ENCODE measurements around the gene MAPK9.

The MAPK9 gene

GRCh38 chr5:180259260-180259611, 32.6 kb downstream of the MAPK9 start:
- no peaks in the 10 kb centered on the region for H3K27me3 Mint-ChIP-seq
- DNase-seq, result no peak
- no peaks in the 10 kb centered on the region for H3K4me1 Mint-ChIP-seq
- no peak overlapping the region for H3K27ac Mint-ChIP-seq
- peaks cover 87% of the 10 kb centered on the region for H3K36me3 Mint-ChIP-seq
- no peak overlapping the region for H3K4me3 Mint-ChIP-seq
- CTCF ChIA-PET, result no interaction called here
- H3K9me3 Mint-ChIP-seq, result peaks cover 70% of the 10 kb centered on the region

DNA sequence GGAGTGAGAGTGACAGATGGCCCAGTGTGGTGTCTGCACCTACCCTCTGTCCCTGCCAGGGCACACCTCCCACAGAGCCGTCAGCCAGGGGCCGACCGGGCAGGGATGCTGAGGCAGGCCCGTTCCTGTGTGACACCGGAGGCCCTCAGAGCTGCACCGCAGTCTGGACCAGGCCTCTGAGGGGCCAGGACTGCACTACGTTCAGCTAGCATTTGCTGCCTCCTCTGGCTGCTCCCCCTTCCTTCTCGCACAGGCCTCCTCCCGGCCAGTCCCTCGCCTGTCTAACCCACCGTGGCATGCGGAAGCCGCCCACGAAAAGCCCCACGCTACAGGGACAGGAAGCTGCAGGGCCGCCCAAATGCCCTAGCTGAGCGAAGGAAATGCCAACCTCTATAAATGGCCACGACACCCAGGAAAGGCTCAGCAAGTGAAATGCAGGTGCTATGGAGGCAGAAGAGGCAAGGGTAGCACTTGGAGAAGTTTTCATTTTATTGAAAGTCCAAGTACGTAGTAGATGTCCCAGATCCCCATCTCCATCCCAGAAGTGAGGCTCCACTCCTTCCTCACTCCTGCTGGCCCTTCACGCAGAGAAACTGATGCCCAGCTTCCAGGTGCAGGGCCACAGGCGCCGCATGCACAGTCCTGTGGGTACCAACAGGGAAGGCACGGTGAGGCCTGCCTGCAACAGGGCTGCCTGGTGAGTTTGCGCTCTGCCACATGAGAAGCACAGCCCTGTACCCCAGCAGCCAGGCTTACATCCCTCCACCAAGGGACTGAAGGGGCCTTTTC, 38.7 kb downstream of the MAPK9 start:
- CTCF ChIA-PET, result no interaction called here
- Mint-ChIP-seq H3K4me1 (no peaks in the 10 kb centered on the region), H3K27me3 (no peaks in the 10 kb centered on the region), H3K4me3 (no peak overlapping the region), H3K27ac (no peak overlapping the region), H3K36me3 (peaks cover 77% of the 10 kb centered on the region), H3K9me3 (peaks cover 74% of the 10 kb centered on the region)
- no peak for DNase-seq

- H3K27me3 Mint-ChIP-seq, result no peaks in the 10 kb centered on the region
- peaks cover 71% of the 10 kb centered on the region for H3K9me3 Mint-ChIP-seq
- CTCF ChIA-PET, result no interaction called here
- peaks cover 77% of the 10 kb centered on the region for H3K36me3 Mint-ChIP-seq
- H3K27ac Mint-ChIP-seq, result no peak overlapping the region
- H3K4me1 Mint-ChIP-seq, result no peaks in the 10 kb centered on the region
- DNase-seq, result no peak
- H3K4me3 Mint-ChIP-seq, result no peak overlapping the region
Measured at GRCh38 chr5:180251887-180252286, 40.0 kb downstream of the MAPK9 start.

DNA sequence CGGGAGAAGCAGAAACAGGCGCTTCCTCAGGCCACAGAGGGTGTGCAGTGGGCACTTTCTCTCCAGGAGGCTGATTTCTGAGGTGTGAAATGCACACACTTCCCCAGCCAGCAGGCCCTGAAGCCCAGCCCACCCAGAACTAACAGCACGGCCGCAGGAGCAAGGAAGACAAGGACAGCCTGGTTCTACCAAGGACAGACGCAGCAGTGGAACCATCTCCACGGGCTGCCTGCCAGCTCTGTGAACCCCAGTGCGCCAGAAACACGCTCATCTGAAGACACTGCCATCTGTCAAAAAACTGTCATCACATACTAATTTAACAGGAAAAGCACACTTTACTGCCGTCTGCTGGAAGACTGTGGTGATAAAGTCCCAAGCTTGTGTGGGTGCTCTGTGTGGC, 40.7 kb downstream of the MAPK9 start:
- CTCF ChIA-PET, result no interaction called here
- Mint-ChIP-seq H3K36me3 (peaks cover 80% of the 10 kb centered on the region), H3K4me1 (no peaks in the 10 kb centered on the region), H3K27ac (no peak overlapping the region), H3K4me3 (no peak overlapping the region), H3K9me3 (peaks cover 73% of the 10 kb centered on the region), H3K27me3 (no peaks in the 10 kb centered on the region)
- DNase-seq, result no peak

DNA sequence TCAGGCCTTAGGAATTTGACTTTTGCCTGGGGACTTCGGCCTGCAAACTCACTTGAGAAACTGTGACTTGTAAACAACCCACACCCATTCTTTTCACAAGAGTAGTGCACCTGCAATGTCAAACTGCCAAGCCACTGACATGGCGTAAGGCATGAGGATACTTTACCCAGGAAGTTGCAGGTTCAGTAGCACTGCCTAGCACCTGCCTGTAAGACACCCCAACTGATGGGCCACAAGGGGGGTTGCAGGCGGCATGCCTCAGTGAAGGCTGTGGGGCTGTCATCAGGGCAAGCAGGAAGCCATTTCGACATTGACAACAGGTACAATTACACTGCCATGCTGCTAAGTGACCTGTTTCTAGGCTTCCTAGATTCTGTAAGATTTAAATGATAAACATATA, 41.6 kb downstream of the MAPK9 start:
- no peaks in the 10 kb centered on the region for H3K4me1 Mint-ChIP-seq
- peaks cover 76% of the 10 kb centered on the region for H3K36me3 Mint-ChIP-seq
- CTCF ChIA-PET, result no interaction called here
- H3K27me3 Mint-ChIP-seq, result no peaks in the 10 kb centered on the region
- no peak overlapping the region for H3K4me3 Mint-ChIP-seq
- H3K27ac Mint-ChIP-seq, result no peak overlapping the region
- H3K9me3 Mint-ChIP-seq, result peaks cover 71% of the 10 kb centered on the region
- no peak for DNase-seq

DNA sequence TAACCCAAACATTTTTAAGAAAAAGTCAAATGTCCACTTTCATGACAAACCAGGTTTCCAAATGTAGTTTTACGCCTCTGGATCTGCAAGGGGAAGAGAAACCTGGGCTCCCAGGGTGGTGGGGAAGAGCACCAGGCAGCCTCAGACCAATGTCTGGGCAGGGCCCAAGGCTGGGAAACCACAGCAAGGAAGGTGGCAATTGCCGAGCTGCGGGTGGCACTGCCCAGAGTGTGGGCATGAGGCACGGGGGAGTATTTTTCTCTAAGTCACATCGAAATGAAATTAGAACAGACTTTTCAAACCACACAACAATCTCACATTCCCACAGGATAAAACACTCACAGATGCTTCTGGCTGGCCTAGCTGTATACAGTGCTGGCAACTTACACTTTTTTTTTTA, 50.3 kb downstream of the MAPK9 start:
- CTCF ChIA-PET, result no interaction called here
- Mint-ChIP-seq H3K4me1 (no peaks in the 10 kb centered on the region), H3K27me3 (no peaks in the 10 kb centered on the region), H3K9me3 (peaks cover 26% of the 10 kb centered on the region), H3K36me3 (peaks cover 85% of the 10 kb centered on the region), H3K4me3 (no peak overlapping the region), H3K27ac (no peak overlapping the region)
- no peak for DNase-seq

GRCh38 chr5:180238631-180239030, 53.3 kb downstream of the MAPK9 start:
- no peaks in the 10 kb centered on the region for H3K27me3 Mint-ChIP-seq
- no peak for DNase-seq
- CTCF ChIA-PET, result no interaction called here
- H3K9me3 Mint-ChIP-seq, result peaks cover 12% of the 10 kb centered on the region
- no peak overlapping the region for H3K4me3 Mint-ChIP-seq
- H3K27ac Mint-ChIP-seq, result no peak overlapping the region
- H3K36me3 Mint-ChIP-seq, result peaks cover 92% of the 10 kb centered on the region
- no peaks in the 10 kb centered on the region for H3K4me1 Mint-ChIP-seq

DNA sequence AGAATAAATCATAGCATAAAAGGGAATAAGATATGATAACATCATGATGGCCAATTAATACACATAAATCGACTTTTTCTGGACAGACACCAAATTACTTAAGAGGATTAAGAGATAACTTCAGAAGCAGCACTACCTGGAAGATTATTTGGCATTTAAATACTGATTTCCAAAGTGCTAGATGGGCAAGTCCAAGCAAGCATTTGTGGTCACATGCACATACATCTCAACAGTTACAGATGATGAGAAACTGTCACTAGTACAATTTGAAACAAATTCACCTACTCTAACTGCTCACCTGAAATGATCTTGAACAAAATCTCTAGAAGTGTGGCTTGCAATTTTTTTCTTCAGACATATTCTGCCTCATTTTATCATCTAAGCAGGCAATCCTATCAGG, 56.0 kb downstream of the MAPK9 start:
- Mint-ChIP-seq H3K36me3 (peaks cover 75% of the 10 kb centered on the region), H3K4me3 (no peak overlapping the region), H3K9me3 (peaks cover 11% of the 10 kb centered on the region), H3K27me3 (no peaks in the 10 kb centered on the region), H3K4me1 (no peaks in the 10 kb centered on the region), H3K27ac (no peak overlapping the region)
- no peak for DNase-seq
- CTCF ChIA-PET, result no interaction called here

DNA sequence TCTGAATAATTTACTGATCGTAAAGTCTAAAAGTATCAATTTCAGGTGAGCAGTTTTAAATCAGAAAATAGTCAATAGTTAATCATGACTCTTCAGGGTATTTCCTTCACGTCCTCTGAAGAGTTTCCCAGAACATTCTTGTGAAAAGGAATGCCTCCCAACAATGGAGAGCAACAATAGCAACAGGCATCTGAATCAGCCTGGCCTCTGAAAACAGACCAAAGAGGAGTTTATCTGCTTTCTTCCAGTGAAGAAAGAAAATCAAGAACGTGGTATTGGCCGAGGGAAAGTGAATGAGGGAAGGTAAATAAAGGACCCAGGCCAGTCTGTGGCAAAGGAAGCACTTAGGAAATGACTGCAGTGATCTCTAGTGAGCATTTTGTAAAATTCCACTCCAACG, 56.8 kb downstream of the MAPK9 start:
- Mint-ChIP-seq H3K4me3 (no peak overlapping the region), H3K4me1 (no peaks in the 10 kb centered on the region), H3K36me3 (peaks cover 68% of the 10 kb centered on the region), H3K9me3 (peaks cover 13% of the 10 kb centered on the region), H3K27ac (no peak overlapping the region), H3K27me3 (no peaks in the 10 kb centered on the region)
- no peak for DNase-seq
- CTCF ChIA-PET, result no interaction called here

DNA sequence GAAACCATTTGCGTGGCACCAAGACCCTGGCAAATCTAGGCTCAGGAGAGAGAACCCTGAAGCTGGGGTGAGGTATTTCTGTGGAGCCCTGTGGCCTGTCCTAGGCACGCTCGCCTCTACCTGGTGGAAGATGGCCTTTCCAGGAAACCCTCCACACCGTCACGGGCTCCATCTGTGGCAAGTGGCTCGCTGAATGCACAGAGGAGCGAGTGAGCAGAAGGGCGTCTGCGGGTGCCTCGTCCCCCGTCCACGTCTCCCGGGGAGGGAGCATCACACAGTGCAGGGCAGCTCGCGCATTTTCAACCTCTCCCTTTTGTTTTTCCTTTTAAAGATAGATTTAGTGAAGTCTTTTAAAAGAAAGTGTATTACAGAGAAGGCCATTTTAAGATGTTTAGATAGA, 57.6 kb downstream of the MAPK9 start:
- H3K4me3 Mint-ChIP-seq, result no peak overlapping the region

GRCh38 chr5:180233729-180234128, 58.2 kb downstream of the MAPK9 start:
- peaks cover 14% of the 10 kb centered on the region for H3K9me3 Mint-ChIP-seq
- no peaks in the 10 kb centered on the region for H3K4me1 Mint-ChIP-seq
- CTCF ChIA-PET, result no interaction called here

More for the DNA sequence above, 57.6 kb downstream of the MAPK9 start:
- Mint-ChIP-seq H3K36me3 (peaks cover 61% of the 10 kb centered on the region), H3K4me1 (no peaks in the 10 kb centered on the region), H3K9me3 (peaks cover 14% of the 10 kb centered on the region), H3K27ac (no peak overlapping the region), H3K27me3 (no peaks in the 10 kb centered on the region)
- no peak for DNase-seq
- CTCF ChIA-PET, result no interaction called here

GRCh38 chr5:180230017-180230416, 61.9 kb downstream of the MAPK9 start:
- Mint-ChIP-seq H3K9me3 (peaks cover 30% of the 10 kb centered on the region), H3K36me3 (peaks cover 23% of the 10 kb centered on the region), H3K27ac (no peak overlapping the region)

More at GRCh38 chr5:180233729-180234128, 58.2 kb downstream of the MAPK9 start:
- DNase-seq, result no peak
- no peak overlapping the region for H3K27ac Mint-ChIP-seq
- no peaks in the 10 kb centered on the region for H3K27me3 Mint-ChIP-seq
- no peak overlapping the region for H3K4me3 Mint-ChIP-seq
- peaks cover 57% of the 10 kb centered on the region for H3K36me3 Mint-ChIP-seq

DNA sequence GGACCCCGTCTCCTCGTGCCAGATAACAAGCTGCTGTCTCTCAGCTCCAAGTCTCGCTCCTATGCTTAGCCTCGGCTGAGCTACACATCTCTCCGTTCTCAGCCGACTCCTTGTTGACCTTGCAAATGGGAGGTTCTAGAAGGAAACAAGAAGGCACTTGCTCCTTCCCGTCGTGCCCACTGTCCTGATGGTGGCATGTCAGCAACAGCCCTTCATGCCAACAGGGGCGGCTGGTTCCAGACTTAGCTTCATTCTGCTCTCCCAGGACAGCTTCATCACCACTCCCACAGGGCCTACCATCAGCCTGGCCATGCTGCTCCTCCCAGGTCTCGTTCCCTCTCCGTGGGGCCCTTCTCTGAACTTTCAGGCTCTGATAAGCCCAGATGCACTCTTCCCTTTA, 69.8 kb downstream of the MAPK9 start:
- peaks cover 55% of the 10 kb centered on the region for H3K9me3 Mint-ChIP-seq
- H3K27me3 Mint-ChIP-seq, result no peaks in the 10 kb centered on the region
- no peak for DNase-seq
- CTCF ChIA-PET, result no interaction called here
- peaks cover 4% of the 10 kb centered on the region for H3K36me3 Mint-ChIP-seq
- H3K27ac Mint-ChIP-seq, result no peak overlapping the region
- H3K4me3 Mint-ChIP-seq, result no peak overlapping the region
- H3K4me1 Mint-ChIP-seq, result no peaks in the 10 kb centered on the region

More at GRCh38 chr5:180230017-180230416, 61.9 kb downstream of the MAPK9 start:
- Mint-ChIP-seq H3K4me3 (no peak overlapping the region), H3K27me3 (no peaks in the 10 kb centered on the region), H3K4me1 (no peaks in the 10 kb centered on the region)
- no peak for DNase-seq
- CTCF ChIA-PET, result no interaction called here

GRCh38 chr5:180217797-180218196, 74.1 kb downstream of the MAPK9 start:
- Mint-ChIP-seq H3K4me1 (no peaks in the 10 kb centered on the region), H3K27me3 (peaks cover 1% of the 10 kb centered on the region), H3K36me3 (no peaks in the 10 kb centered on the region), H3K9me3 (peaks cover 46% of the 10 kb centered on the region), H3K4me3 (no peak overlapping the region), H3K27ac (no peak overlapping the region)
- no peak for DNase-seq
- CTCF ChIA-PET, result no interaction called here

- no peak for DNase-seq
- no peak overlapping the region for H3K27ac Mint-ChIP-seq
- peaks cover 5% of the 10 kb centered on the region for H3K27me3 Mint-ChIP-seq
- H3K4me3 Mint-ChIP-seq, result no peak overlapping the region
- CTCF ChIA-PET, result no interaction called here
- peaks cover 36% of the 10 kb centered on the region for H3K9me3 Mint-ChIP-seq
- no peaks in the 10 kb centered on the region for H3K4me1 Mint-ChIP-seq
- H3K36me3 Mint-ChIP-seq, result no peaks in the 10 kb centered on the region
Measured at GRCh38 chr5:180216646-180217171, 75.2 kb downstream of the MAPK9 start.
